Endothelial cell of umbilical vein (primary cell): ENCODE data around the gene THOC5. TPM values are rescaled to one million over a fixed set of nuclear protein-coding genes. Genes with fewer than 3 reads are reported as not detected.
"Not testable (repeated sequence)": the region's sequence is repeated elsewhere in the genome, so short reads cannot be mapped to it uniquely, and the experiment has no call there.

Experiments used
- BruUV-seq: library from RNA; stranded (reverse); fragments of 400-500 nt; replicated peaks from 2 replicates; lab custom pipeline; 2021; lab: Mats Ljungman, UMichigan
- CTCF ChIA-PET: fragments of 300-600, 350-600 bp; sonication (Branson Sonifier 250); formaldehyde crosslinking; loops from one replicate; lab custom pipeline; 2021; ENCODE audit warnings: antibody characterized with exemption, inconsistent platforms; lab: Charles Lee
- POLR2A ChIA-PET: fragments of 300-600, 350-600 bp; sonication (Branson Sonifier 250); formaldehyde crosslinking; loops from one replicate; lab custom pipeline; 2021; ENCODE audit warnings: antibody characterized with exemption, inconsistent platforms; lab: Charles Lee
- DNase-seq: peaks from one replicate; pipeline ENCODE4 v3.0.0-alpha.2; 2011; ENCODE audit warnings: low read depth, low spot score
- FAIRE-seq: peaks from 2 replicates; lab custom pipeline; 2011; peaks lifted over from hg19 to GRCh38; lab: Jason Lieb, UNC
- H2AFZ ChIP-seq: 2 replicates; pipeline ENCODE4 v1.6.0; 2012; ENCODE audit warnings: low read depth, low read length, control low read depth, inconsistent platforms
- H3K27ac ChIP-seq: 2 replicates; pipeline ENCODE4 v1.5.1; 2011; ENCODE audit warnings: low read depth, mild to moderate bottlenecking, control low read depth, low read length, moderate library complexity; ENCODE audit not compliant: insufficient read depth
- H3K27me3 ChIP-seq, 2 experiments: 2 replicates each; pipeline versions ENCODE4 v1.6.0 to v1.6.1; 2011; ENCODE audit warnings: low read length in 2 of 2, mixed read lengths in 1 of 2; ENCODE audit not compliant: control insufficient read depth in 2 of 2, insufficient read depth in 2 of 2
- H3K36me3 ChIP-seq, 2 experiments: 2 replicates in 1 of 2; 3 replicates in 1 of 2; pipeline ENCODE4 v1.5.1; 2011; ENCODE audit warnings: low read length in 2 of 2, mild to moderate bottlenecking in 1 of 2, moderate library complexity in 1 of 2; ENCODE audit not compliant: control insufficient read depth in 2 of 2, insufficient read depth in 2 of 2; ENCODE audit errors: extremely low read depth in 1 of 2
- H3K4me1 ChIP-seq: 3 replicates; pipeline ENCODE4 v1.5.1; 2011; ENCODE audit warnings: mild to moderate bottlenecking, low read length; ENCODE audit not compliant: control insufficient read depth, insufficient read depth; ENCODE audit errors: extremely low read depth
- H3K4me2 ChIP-seq: 2 replicates; pipeline ENCODE4 v1.6.1; 2011; ENCODE audit warnings: low read length, control low read depth, mixed read lengths; ENCODE audit not compliant: insufficient read depth
- H3K4me3 ChIP-seq, 3 experiments: fragments of 200-600 bp in 1 of 3; sonication (generic), shearing (Covaris generic) in 1 of 3; replicated peaks in 1 of 3; 2 replicates each; pipeline ENCODE4 v1.5.1; 2011 to 2016; ENCODE audit warnings: control low read depth in 3 of 3, low read length in 3 of 3, mild to moderate bottlenecking in 2 of 3, inconsistent platforms in 1 of 3, low read depth in 1 of 3, moderate library complexity in 1 of 3; ENCODE audit not compliant: insufficient read depth in 1 of 3
- H3K79me2 ChIP-seq: 2 replicates; pipeline ENCODE4 v1.6.0; 2012; ENCODE audit warnings: low read length, inconsistent platforms; ENCODE audit not compliant: control insufficient read depth, insufficient read depth
- H3K9ac ChIP-seq: replicated peaks from 2 replicates; pipeline ENCODE3; 2011; ENCODE audit warnings: low read length, control low read depth; ENCODE audit not compliant: insufficient read depth; ENCODE audit errors: extremely low read depth
- H3K9me1 ChIP-seq: replicated peaks from 3 replicates; pipeline ENCODE4 v1.6.0; 2011; ENCODE audit warnings: mild to moderate bottlenecking, low read length; ENCODE audit not compliant: control insufficient read depth, insufficient read depth; ENCODE audit errors: extremely low read depth
- H3K9me3 ChIP-seq: replicated peaks from 2 replicates; pipeline ENCODE4 v1.5.1; 2012; ENCODE audit warnings: low read length, inconsistent platforms; ENCODE audit not compliant: control insufficient read depth, insufficient read depth
- H4K20me1 ChIP-seq: replicated peaks from 2 replicates; pipeline ENCODE3; 2011; ENCODE audit warnings: mild to moderate bottlenecking, low read length; ENCODE audit not compliant: control insufficient read depth, insufficient read depth; ENCODE audit errors: extremely low read depth
- CTCF ChIP-seq, 2 donors: IDR thresholded peaks; 1 replicate in 1 of 2; 2 replicates in 1 of 2; pipeline ENCODE4 v1.5.1; 2011; ENCODE audit warnings: low read length in 2 of 2, mild to moderate bottlenecking in 2 of 2, moderate library complexity in 2 of 2, control low read depth in 1 of 2, inconsistent platforms in 1 of 2, low read depth in 1 of 2; ENCODE audit not compliant: insufficient read depth in 1 of 2; ENCODE audit errors: extremely low read depth in 1 of 2
- EZH2 ChIP-seq: IDR thresholded peaks from 2 replicates; pipeline ENCODE4 v1.6.1; 2012; ENCODE audit warnings: borderline replicate concordance, low read depth, mild to moderate bottlenecking, moderate library complexity, low read length, inconsistent platforms; ENCODE audit not compliant: severe bottlenecking
- FOS ChIP-seq: IDR thresholded peaks from 2 replicates; pipeline ENCODE4 v1.6.1; 2011; ENCODE audit warnings: mild to moderate bottlenecking, low read length, moderate library complexity, borderline replicate concordance; ENCODE audit not compliant: insufficient read depth
- GATA2 ChIP-seq: IDR thresholded peaks from 2 replicates; pipeline ENCODE4 v1.7.0; 2011; ENCODE audit warnings: low read depth, mild to moderate bottlenecking, moderate library complexity, mixed read lengths, low read length; ENCODE audit not compliant: insufficient read length, insufficient read depth
- JUN ChIP-seq: IDR thresholded peaks from 2 replicates; pipeline ENCODE4 v1.6.1; 2011; ENCODE audit warnings: borderline replicate concordance, low read depth; ENCODE audit not compliant: insufficient read length, insufficient read depth
- MAX ChIP-seq: IDR thresholded peaks from 2 replicates; pipeline ENCODE4 v1.6.1; 2011; ENCODE audit not compliant: insufficient read depth, insufficient read length
- MYC ChIP-seq: IDR thresholded peaks from one replicate; pipeline ENCODE4 v1.6.1; 2011; ENCODE audit warnings: mild to moderate bottlenecking, low read depth, low read length
- POLR2AphosphoS5 ChIP-seq: IDR thresholded peaks from 2 replicates; pipeline ENCODE4 v1.6.1; 2012; ENCODE audit warnings: low read depth, mild to moderate bottlenecking, control low read depth, low read length, moderate library complexity; ENCODE audit not compliant: insufficient read depth
- dilution Hi-C: fragments of 300-500 bp; cut with MboI; formaldehyde crosslinking; loops from one replicate; pipeline ENCODE4 v1.15.0; 2019; ENCODE audit warnings: low sequenced_read_pairs; ENCODE audit not compliant: extremely low pct_ligation_motif_present
- intact Hi-C: fragments of 100-400 bp; cut with micrococcal nuclease; formaldehyde crosslinking; loops from one replicate; pipeline ENCODE4 v1.10.0; 2022
- polyA plus RNA-seq, 4 experiments: library from polyadenylated mRNA; depleted of rRNA in 3 of 4; stranded (reverse) in 3 of 4; unstranded in 1 of 4; fragments of >200 nt; gene quantifications; 2 replicates each; pipeline versions ENCODE4 v1.2.1 to v1.2.3, GENCODE V29; 2011 to 2012; ENCODE audit warnings: missing spikeins in 1 of 4
- total RNA-seq: library from RNA; stranded (reverse); gene quantifications from 2 replicates; pipeline ENCODE4 v1.2.3, GENCODE V29; 2021

Gene THOC5
- total and polyA plus RNA-seq, 2 donors (not counting 3 experiments of a cell fraction or from before 2014, with no cell fraction given), result 35.0 to 82.9 TPM

GRCh38 chr22:29598684-29599020, 45.1 kb upstream of the THOC5 start:
- Histone ChIP-seq H3K27ac (no peak overlapping the region), H3K4me3 (no peak overlapping the region), H4K20me1 (no peaks in the 10 kb centered on the region), H3K79me2 (peaks cover 1% of the 10 kb centered on the region), H2AFZ (no peak overlapping the region), H3K36me3 (no peaks in the 10 kb centered on the region), H3K4me1 (no peaks in the 10 kb centered on the region), H3K27me3 (no peaks in the 10 kb centered on the region), H3K9ac (no peak overlapping the region), H3K4me2 (no peak overlapping the region), H3K9me1 (no peaks in the 10 kb centered on the region), H3K9me3 (no peaks in the 10 kb centered on the region)
- dilution Hi-C loops, result no loop called here
- no TSS peak for BruUV-seq
- ChIA-PET CTCF (interaction anchor here (0.7 to 1.3 kb wide), 2 partner anchors 9 kb away, joined by 3 to 4 read pairs; no protein-coding TSS in a partner anchor), POLR2A (no interaction called here)
- no peak for FAIRE-seq
- TF ChIP-seq CTCF (IDR thresholded peaks at IDR 0.05; ENCODE audit: extremely low read depth in 1 of 2, insufficient read depth in 1 of 2, low read depth in 1 of 2, low read length in 2 of 2), result no peak
- TF ChIP-seq MYC, result no peak
- TF ChIP-seq JUN, result no peak
- no peak for TF ChIP-seq EZH2
- TF ChIP-seq GATA2, result no peak
- no peak for TF ChIP-seq POLR2AphosphoS5
- no peak for TF ChIP-seq FOS
- TF ChIP-seq MAX, result no peak
- intact Hi-C loops, result no loop called here
- DNase-seq, result no peak

GRCh38 chr22:29597871-29598683, 44.5 kb upstream of the THOC5 start:
- H3K4me3 ChIP-seq, dilution Hi-C loops, H3K9me1 ChIP-seq, H3K9ac ChIP-seq, BruUV-seq, H3K27me3 ChIP-seq, DNase-seq, H3K4me2 ChIP-seq, H4K20me1 ChIP-seq, FAIRE-seq, POLR2A ChIA-PET, intact Hi-C loops, H3K36me3 ChIP-seq, H3K4me1 ChIP-seq, H3K9me3 ChIP-seq, H3K79me2 ChIP-seq, H3K27ac ChIP-seq, H2AFZ ChIP-seq: not testable (repeated sequence)
- CTCF ChIA-PET, result interaction anchor here (0.7 to 2.6 kb wide), 7 partner anchors 9 to 491 kb away, joined by 3 to 11 read pairs (median 3); partner anchors contain the start of gene THOC5
